ENCODE measurements around the gene SMIM1.

SMIM1 gene

GRCh38 chr1:3775490-3776230 lies 3.1 kb downstream of the SMIM1 start:
- no peak for DNase-seq (ENCODE audit: low read depth in 2 of 3, low spot score in 2 of 3)

- DNase-seq (ENCODE audit: low read depth in 2 of 3, low spot score in 2 of 3), result no peak
Observed at GRCh38 chr1:3776231-3776961, 3.8 kb downstream of the SMIM1 start.

- no peak for DNase-seq (ENCODE audit: low read depth in 2 of 3, low spot score in 2 of 3)
Observed at GRCh38 chr1:3777078-3777547, 4.6 kb downstream of the SMIM1 start.

GRCh38 chr1:3777647-3778589 lies 5.4 kb downstream of the SMIM1 start:
- DNase-seq (ENCODE audit: low read depth in 2 of 3, low spot score in 2 of 3), result no peak

GRCh38 chr1:3778590-3779264 lies 6.2 kb downstream of the SMIM1 start:
- no peak for DNase-seq (ENCODE audit: low read depth in 2 of 3, low spot score in 2 of 3)

GRCh38 chr1:3779265-3779911 lies 6.8 kb downstream of the SMIM1 start:
- no peak for DNase-seq (ENCODE audit: low read depth in 2 of 3, low spot score in 2 of 3)

GRCh38 chr1:3779912-3780416 lies 7.4 kb downstream of the SMIM1 start:
- no peak for DNase-seq (ENCODE audit: low read depth in 2 of 3, low spot score in 2 of 3)

- no peak for DNase-seq (ENCODE audit: low read depth in 2 of 3, low spot score in 2 of 3)
Observed at GRCh38 chr1:3780901-3781300, 8.4 kb downstream of the SMIM1 start.

- DNase-seq (ENCODE audit: low read depth in 2 of 3, low spot score in 2 of 3), result no peak
Observed at GRCh38 chr1:3783651-3784474, 11.3 kb downstream of the SMIM1 start.

GRCh38 chr1:3785045-3785444 lies 12.5 kb downstream of the SMIM1 start:
- no peak for DNase-seq (ENCODE audit: low read depth in 2 of 3, low spot score in 2 of 3)

GRCh38 chr1:3785456-3786157 lies 13.1 kb downstream of the SMIM1 start:
- DNase-seq (ENCODE audit: low read depth in 2 of 3, low spot score in 2 of 3), result no peak

GRCh38 chr1:3786468-3787348 lies 14.2 kb downstream of the SMIM1 start:
- DNase-seq (ENCODE audit: low read depth in 2 of 3, low spot score in 2 of 3), result no peak

GRCh38 chr1:3787349-3787715 lies 14.8 kb downstream of the SMIM1 start:
- no peak for DNase-seq (ENCODE audit: low read depth in 2 of 3, low spot score in 2 of 3)

GRCh38 chr1:3787745-3788605 lies 15.4 kb downstream of the SMIM1 start:
- DNase-seq (ENCODE audit: low read depth in 2 of 3, low spot score in 2 of 3), result no peak

GRCh38 chr1:3788756-3789420 lies 16.3 kb downstream of the SMIM1 start:
- DNase-seq (ENCODE audit: low read depth in 2 of 3, low spot score in 2 of 3), result no peak
